GM10266 (cell line): Measurements from ENCODE around the gene STK4.

Source experiments
- DNase-seq: peaks from one replicate; pipeline ENCODE4 v3.0.0; 2012; ENCODE audit errors: extremely low spot score
- TF ChIP-seq, protein P1 (sequence below): IDR thresholded peaks from 2 replicates; pipeline ENCODE4 v1.5.1; 2012; ENCODE audit warnings: mild to moderate bottlenecking, low read depth; ENCODE audit not compliant: control insufficient read depth, insufficient read depth; ENCODE audit errors: missing control alignments

STK4 gene

DNA sequence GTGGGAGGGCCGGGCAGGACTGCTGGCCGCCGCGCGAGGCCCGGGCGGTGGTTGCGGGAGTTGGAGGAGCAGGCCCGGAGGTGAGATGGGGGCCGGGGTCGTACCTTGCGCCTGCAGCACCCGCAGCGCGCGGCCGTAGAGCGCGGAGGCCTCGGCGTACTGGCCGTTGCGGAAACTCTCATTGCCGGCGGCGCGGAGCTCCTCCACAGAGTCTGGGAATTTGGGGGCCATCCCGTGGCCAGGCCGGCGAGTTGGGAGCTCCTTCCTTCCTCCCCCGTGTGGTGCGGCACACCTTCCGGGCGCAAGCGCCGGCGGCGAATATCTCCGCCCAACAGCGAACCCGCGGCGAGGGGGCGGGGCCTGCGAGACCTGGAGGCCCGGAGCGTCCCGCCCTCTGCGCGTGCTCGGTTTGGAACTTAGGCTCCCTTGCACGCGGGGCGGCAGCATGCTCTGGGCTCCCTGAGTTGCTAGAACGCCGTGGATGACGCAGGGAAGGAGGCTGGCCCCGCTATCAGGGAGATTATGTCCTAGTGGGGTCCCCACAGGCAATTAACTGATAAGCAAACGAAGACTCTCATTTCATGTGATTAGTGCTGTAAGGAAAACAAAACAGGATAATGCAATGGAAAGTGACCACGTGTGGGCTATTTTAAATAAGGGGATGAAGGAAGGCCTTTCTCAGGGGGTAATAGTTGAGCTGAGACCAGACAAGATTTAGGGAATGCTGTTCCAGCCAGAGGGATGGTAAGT lies 6.0 kb upstream of the STK4 start, which contains the start of gene TOMM34:
TSS of gene TOMM34 (minus strand) at position 295 of the 750 bp plus-strand sequence. CDS start at position 231, 64 bp downstream.
- TF ChIP-seq, protein P1, sequence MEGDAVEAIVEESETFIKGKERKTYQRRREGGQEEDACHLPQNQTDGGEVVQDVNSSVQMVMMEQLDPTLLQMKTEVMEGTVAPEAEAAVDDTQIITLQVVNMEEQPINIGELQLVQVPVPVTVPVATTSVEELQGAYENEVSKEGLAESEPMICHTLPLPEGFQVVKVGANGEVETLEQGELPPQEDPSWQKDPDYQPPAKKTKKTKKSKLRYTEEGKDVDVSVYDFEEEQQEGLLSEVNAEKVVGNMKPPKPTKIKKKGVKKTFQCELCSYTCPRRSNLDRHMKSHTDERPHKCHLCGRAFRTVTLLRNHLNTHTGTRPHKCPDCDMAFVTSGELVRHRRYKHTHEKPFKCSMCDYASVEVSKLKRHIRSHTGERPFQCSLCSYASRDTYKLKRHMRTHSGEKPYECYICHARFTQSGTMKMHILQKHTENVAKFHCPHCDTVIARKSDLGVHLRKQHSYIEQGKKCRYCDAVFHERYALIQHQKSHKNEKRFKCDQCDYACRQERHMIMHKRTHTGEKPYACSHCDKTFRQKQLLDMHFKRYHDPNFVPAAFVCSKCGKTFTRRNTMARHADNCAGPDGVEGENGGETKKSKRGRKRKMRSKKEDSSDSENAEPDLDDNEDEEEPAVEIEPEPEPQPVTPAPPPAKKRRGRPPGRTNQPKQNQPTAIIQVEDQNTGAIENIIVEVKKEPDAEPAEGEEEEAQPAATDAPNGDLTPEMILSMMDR: no peak
- DNase-seq: peak; percentile 96

DNA sequence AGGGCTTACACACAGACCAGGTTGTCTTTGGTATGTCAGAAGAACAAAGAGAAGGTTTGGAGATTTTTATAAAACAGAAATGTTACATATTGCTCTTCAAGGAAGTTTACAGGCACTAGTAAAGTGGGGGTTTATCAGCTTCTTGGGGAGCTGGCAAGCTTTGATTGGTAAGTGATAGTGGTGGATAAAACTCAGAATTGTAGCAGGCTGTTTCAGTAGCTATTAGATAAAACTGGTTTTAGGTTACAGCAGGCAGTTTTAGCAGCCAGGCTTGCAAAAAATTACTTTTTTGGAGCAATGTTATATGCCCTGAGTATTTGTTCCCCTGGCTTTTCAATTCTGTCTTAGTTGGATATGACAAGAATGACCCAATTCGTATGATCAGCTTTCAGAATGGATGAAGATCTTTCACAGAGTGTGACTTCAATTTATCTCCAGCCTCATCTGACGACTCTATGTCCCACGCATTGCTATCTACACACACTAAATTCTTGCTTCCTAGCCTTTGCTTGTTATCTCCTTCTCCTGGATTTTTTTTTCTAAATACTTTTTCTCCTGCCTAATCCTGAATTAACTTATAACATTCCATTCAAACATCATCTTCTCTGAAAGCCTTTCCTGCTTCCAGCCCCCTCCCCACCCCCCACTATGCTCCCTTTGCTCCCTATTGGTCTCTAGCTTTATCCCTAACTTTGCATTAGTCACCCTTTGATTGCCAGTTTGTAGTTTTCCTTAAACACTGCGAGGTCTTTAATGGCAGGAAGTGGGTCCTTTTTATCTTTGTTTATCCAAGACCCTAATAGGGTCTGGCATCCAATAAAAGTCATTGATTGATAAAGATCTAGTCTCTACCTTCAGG lies 5.1 kb upstream of the STK4 start:
- TF ChIP-seq, protein P1: no peak
- DNase-seq: no peak

DNA sequence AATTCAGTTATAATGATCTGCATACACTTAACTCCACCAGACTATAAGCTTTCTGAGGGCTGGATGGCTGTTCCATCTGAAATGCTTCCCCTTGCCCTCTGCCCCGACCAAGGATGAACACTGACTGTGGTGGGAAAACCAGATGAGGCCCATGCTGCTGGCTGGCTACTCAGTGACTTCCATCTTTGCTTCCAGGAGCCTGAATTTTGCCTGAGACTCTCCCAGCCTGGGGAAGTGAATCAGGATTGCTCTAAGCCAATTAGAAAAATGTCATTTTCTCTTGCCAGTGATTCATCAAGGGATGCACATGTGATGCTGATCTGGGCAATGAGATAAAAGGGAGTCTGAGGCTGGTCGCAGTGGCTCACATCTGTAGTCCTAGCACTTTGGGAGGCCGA lies 4.4 kb upstream of the STK4 start:
- DNase-seq: no peak
- TF ChIP-seq, protein P1: no peak

DNA sequence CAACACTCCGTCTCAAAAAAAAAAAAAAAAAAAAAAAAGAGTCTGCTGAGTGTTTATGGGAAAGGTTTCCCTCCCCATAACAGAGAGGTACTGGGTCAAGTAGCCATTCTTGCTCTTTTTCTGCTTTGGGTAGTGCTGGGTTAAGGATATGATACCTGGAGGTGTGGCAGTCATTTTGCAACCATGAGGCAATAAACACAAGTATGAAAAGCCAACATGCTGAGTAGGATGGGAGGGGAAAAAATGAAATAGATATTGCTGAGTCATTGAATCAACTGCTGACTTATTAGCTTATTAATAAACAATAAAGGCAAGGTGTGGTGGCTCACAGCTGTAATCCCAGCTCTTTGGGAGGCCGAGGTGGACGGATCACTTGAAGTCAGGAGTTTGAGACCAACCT lies 3.8 kb upstream of the STK4 start:
- DNase-seq: no peak
- TF ChIP-seq, protein P1: no peak

DNA sequence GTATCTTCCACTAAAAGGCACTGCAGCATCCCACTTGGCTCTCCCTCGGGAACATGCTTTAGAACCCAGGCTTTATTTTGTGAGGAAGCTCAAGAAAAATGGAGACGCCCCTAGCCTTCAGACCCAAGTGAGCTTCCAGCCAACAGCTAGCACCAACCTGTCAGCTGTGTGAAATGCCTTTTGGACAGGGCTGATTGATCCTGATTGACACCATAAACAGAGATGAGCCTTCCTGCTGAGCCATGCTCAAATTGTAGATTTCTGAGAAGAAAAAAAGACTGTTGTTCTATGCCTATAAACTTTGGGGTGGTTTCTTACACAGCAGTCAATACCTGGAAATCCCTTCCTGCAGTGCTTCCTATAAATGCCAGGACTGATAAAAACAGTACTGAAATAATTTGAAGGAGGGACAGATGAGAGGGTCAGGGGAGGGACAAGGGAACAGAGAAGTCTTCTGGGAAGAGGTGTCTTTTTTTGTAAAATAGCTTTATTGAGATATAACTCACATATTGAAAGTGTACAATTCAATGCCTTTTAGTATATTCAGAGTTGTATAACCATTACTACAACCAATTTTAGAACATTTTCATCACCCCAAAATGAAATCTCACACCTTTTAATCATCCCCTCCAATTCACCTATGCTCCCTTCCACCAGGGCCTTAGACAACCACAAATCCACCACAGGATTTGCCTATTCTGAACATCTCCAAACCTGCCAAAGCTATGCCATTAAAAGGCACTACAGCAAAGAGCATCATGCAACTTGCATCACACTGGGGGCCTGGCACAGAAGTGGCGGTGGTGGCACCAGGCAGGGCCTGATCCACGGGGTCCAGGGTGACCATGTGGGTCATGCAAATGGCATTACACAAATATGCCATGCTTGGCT lies 2.7 kb upstream of the STK4 start:
- no peak for DNase-seq
- TF ChIP-seq, protein P1: no peak

DNA sequence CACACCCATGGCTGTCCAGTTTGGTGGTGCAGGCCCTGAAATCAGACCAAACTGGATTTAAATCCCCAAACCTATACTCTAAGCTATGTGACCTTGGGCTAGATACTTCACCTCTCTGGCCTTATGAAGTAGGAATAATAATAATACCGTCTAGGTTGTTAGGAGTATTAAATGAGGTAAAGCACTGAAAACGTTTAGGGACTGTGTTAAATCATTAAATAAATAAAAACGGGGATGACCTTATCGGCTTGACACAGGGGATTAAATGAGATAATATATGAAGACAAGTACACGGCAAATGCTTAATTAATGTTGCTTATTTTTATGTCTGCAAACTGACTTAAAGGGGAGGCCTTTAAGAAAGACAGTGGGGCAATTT lies 672 bp upstream of the STK4 start:
- no peak for DNase-seq
- TF ChIP-seq, protein P1: no peak
